ENCODE data around the gene TTC23L.
"Not testable (repeated sequence)": the region's sequence is repeated elsewhere in the genome, so short reads cannot be mapped to it uniquely, and the experiment has no call there.

TTC23L gene

GRCh38 chr5:34820593-34820992, 18.4 kb upstream of the TTC23L start:
- no peak for DNase-seq
- TF ChIP-seq POLR2A (IDR thresholded peaks at IDR 0.05; ENCODE audit: low read length) = no peak
- TF ChIP-seq GATA1 (IDR thresholded peaks at IDR 0.05; ENCODE audit: low read depth, low read length) = no peak

- DNase-seq = no peak
- TF ChIP-seq GATA1 (IDR thresholded peaks at IDR 0.05; ENCODE audit: low read depth, low read length) (no peak), POLR2A (IDR thresholded peaks at IDR 0.05; ENCODE audit: low read length) (no peak)
These were observed 15.8 kb upstream of the TTC23L start for GRCh38 chr5:34822956-34823715.

GRCh38 chr5:34826347-34826746, 12.6 kb upstream of the TTC23L start:
- DNase-seq = no peak

DNA sequence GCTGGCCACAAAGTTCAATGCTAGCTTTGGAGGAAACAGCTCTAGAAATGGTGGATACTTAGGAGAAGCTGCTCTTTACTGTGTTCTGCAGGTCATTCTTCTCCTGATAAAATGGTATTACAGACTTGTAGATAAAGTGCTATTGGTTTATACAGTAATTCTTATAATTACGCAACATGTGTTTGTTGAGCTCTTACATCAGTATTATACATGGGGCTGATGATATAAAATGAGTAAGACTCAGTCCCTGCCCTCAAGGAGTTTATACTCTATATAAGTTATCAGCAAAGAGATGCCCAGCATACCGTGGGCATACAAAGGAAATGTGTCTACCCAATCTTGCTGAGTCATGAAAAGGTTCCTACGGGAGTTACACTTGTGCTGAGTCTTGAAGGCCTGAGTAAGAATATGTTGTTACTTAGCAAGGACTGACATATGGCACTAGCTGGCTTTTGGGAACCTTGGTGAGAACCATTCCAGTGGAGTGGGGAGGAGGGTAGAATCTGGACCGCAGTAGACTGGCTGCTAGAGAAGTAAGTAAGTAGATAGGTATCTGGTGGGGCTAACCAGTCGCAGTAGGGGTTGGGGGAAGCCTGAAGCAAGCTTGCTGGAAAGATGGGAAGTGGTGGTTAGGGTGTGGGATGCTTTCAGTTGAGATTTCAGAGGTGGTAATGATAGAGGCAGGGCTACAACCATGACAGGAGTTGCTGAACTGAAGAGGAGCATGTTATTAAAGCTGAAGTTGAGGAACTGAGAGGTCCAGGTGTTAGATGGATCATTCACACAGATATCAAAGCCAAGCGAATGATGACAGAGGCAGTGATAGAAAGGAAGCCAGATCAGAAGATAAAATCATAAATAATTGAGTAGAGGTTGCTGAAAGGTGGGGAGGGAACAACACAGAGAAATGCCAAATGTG, 11.1 kb upstream of the TTC23L start:
- TF ChIP-seq POLR2A (IDR thresholded peaks at IDR 0.05; ENCODE audit: low read length) = no peak
- TF ChIP-seq GATA1 (IDR thresholded peaks at IDR 0.05; ENCODE audit: low read depth, low read length) = no peak

More at GRCh38 chr5:34826347-34826746, 12.6 kb upstream of the TTC23L start:
- TF ChIP-seq GATA1 (IDR thresholded peaks at IDR 0.05; ENCODE audit: low read depth, low read length) (no peak), POLR2A (IDR thresholded peaks at IDR 0.05; ENCODE audit: low read length) (no peak)

GRCh38 chr5:34830827-34831226, 8.1 kb upstream of the TTC23L start:
- DNase-seq = not testable (repeated sequence)

More for the DNA sequence above, 11.1 kb upstream of the TTC23L start:
- no peak for DNase-seq

DNA sequence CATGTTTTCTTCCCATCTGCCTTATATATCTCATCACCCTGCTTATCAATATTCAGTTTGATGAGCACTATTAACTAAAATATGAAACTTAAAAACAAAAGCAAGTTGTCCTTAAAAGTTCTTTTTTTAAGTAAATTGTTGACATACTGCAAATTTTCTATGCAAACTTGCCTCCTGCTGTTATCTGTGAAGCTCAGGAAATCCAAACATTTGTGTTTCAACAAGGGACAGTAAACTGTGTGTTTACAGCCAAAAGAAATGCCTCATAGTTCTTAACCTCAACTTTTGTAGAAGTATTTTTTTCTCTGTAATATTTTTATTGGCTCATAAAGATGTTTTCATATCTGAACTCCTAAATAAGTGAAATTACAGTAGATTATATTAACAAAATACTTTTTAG, 7.7 kb upstream of the TTC23L start:
- no peak for DNase-seq
- TF ChIP-seq POLR2A (IDR thresholded peaks at IDR 0.05; ENCODE audit: low read length) (no peak), GATA1 (IDR thresholded peaks at IDR 0.05; ENCODE audit: low read depth, low read length) (no peak)

DNA sequence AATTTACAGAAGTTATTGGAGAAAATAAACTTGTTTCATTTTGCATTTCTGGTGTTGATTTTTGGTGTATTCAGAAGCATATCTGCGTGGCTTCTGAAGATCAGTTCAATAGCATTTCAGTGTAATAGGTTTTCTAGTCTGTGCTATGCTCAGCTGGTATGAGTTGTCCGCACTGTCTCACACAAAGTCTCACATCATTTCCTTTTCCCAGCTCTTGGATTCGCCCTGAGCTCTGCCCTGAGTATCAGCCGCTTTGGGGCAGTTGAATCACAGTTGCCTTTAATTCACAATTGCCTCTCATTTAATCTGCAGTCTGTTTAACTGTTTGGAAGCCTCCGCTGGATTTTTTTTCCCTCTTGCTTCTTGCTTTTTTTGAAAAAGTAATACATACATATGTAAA, 6.4 kb upstream of the TTC23L start:
- TF ChIP-seq POLR2A (IDR thresholded peaks at IDR 0.05; ENCODE audit: low read length) (no peak), GATA1 (IDR thresholded peaks at IDR 0.05; ENCODE audit: low read depth, low read length) (no peak)
- no peak for DNase-seq

DNA sequence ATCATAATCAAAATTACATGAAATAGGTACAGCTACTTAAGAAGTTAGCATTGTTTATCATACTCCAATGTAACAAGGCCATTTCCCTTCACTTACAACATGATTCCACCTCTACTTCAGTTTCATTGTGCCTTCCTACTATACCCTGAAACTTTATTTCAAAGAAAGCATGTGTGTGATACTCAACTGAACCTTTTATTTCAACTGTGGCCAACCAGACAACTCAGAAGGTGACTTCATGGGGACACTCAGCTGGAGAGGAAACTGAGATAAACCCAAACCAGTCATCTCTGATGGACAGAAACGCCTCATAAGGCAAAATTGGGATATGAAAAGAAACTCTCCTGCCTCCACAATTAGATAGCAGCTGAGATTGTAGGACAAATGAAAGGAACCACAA, 5.9 kb upstream of the TTC23L start:
- TF ChIP-seq GATA1 (IDR thresholded peaks at IDR 0.05; ENCODE audit: low read depth, low read length) (no peak), POLR2A (IDR thresholded peaks at IDR 0.05; ENCODE audit: low read length) (no peak)
- DNase-seq = no peak

- no peak for TF ChIP-seq POLR2A (IDR thresholded peaks at IDR 0.05; ENCODE audit: low read length)
- TF ChIP-seq GATA1 (IDR thresholded peaks at IDR 0.05; ENCODE audit: low read depth, low read length) = no peak
- DNase-seq = no peak
These were observed 4.8 kb upstream of the TTC23L start for GRCh38 chr5:34833976-34834793.

- DNase-seq = no peak
- no peak for TF ChIP-seq GATA1 (IDR thresholded peaks at IDR 0.05; ENCODE audit: low read depth, low read length)
- TF ChIP-seq POLR2A (IDR thresholded peaks at IDR 0.05; ENCODE audit: low read length) = no peak
These were observed 4.2 kb upstream of the TTC23L start for GRCh38 chr5:34834794-34835089.

DNA sequence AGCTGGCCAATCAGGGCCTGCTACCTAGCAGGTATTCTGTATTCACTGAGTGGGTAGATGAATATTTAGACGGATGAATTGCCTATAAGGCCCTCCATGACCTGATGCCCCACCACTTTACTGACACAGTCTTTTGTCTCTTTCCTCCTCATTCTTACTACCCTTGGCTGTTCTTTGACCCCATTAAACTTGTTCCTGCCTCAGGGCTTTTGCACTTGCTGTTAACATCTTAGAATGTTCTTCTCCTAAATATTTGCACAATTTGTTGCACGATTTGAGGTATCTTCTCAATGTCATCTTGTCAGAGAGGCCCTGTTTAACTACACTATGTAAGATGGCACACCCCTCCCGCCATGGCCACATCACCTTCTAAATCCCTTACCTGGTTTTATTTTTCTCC, 3.3 kb upstream of the TTC23L start:
- TF ChIP-seq POLR2A (IDR thresholded peaks at IDR 0.05; ENCODE audit: low read length) (no peak), GATA1 (IDR thresholded peaks at IDR 0.05; ENCODE audit: low read depth, low read length) (no peak)
- DNase-seq = no peak

GRCh38 chr5:34841816-34842215, 2.9 kb downstream of the TTC23L start:
- TF ChIP-seq GATA1 (IDR thresholded peaks at IDR 0.05; ENCODE audit: low read depth, low read length) = no peak
- no peak for TF ChIP-seq POLR2A (IDR thresholded peaks at IDR 0.05; ENCODE audit: low read length)
- DNase-seq = no peak

GRCh38 chr5:34842554-34842953, 3.6 kb downstream of the TTC23L start:
- no peak for TF ChIP-seq POLR2A (IDR thresholded peaks at IDR 0.05; ENCODE audit: low read length)
- no peak for TF ChIP-seq GATA1 (IDR thresholded peaks at IDR 0.05; ENCODE audit: low read depth, low read length)
- DNase-seq = no peak

DNA sequence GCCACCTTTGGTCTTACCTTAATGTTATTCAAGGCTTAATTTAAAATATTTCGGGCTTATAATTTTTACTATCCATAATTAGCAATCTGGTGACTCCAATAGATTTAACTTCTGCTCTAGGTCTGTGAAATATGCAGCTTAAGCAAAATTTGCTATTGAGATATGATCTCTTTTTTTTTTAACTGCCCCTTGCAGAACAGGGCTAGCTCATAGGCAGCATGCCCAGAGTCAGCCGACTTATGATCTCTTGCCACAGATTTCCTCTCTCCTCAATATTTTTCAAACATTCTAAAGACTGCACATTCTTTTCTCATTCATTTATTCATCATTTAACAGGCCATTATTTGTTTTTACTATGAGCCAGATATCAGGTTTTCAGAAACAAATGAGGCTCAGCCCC, 4.5 kb downstream of the TTC23L start:
- no peak for DNase-seq
- TF ChIP-seq GATA1 (IDR thresholded peaks at IDR 0.05; ENCODE audit: low read depth, low read length) (no peak), POLR2A (IDR thresholded peaks at IDR 0.05; ENCODE audit: low read length) (no peak)
